HG03159 (cell line): ENCODE measurements around the gene LLGL1.

Source experiments
- ATAC-seq: cut with Tn5 transposase; IDR thresholded peaks from one replicate; pipeline ENCODE4 v1.9.1; 2021; ENCODE audit warnings: mild to moderate bottlenecking, moderate library complexity; ENCODE audit not compliant: unreplicated experiment

Gene LLGL1

DNA sequence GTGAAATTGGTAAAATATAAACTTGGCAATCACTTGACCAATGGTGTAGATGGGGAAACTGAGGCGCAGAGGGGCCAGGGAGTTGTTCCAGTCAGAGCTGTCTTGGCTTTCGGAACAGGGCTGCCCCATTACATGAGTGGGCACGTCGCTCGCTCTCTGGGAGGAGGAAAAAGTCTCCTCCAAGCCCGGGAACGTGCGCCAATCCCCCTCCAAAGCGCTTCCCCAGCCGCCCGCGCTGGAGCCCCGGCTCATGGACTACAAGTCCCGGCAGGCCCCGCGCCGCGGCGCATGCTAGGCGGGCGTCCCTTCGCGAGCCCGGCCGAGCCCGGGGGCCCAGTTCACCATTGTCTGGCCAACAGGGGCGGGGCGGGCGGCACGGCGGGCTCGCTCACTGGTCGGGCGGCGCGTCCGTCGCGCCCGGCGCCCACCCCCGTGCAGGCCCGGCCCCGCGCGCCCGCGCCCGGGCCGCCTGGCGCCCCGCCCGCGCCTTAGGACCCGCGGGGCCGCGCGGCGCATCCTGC lies at the start of gene LLGL1:
LLGL1 (plus strand) TSS at position 515 of the 521 bp plus-strand sequence. CDS start 48 bp downstream, outside the sequence.
- peak; percentile 84 for ATAC-seq

DNA sequence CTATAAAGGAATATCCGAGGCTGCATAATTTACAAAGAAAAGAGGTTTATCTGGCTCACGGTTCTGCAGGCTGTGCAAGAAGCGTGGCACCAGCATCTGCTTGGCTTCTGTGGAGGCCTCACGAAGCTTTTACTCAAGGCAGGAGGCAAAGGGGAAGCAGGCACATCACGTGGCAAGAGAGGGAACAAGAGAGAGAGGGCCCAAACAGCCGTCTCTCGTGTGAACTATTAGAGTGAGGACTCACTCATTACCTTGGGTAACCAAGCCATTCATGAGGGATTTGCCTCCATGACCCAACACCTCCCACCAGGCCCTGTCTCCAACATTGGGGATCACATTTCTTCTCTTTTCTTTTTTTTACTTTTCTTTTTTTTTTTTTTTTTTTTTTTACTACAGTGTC lies 49.3 kb upstream of the LLGL1 start:
- ATAC-seq, result no peak

DNA sequence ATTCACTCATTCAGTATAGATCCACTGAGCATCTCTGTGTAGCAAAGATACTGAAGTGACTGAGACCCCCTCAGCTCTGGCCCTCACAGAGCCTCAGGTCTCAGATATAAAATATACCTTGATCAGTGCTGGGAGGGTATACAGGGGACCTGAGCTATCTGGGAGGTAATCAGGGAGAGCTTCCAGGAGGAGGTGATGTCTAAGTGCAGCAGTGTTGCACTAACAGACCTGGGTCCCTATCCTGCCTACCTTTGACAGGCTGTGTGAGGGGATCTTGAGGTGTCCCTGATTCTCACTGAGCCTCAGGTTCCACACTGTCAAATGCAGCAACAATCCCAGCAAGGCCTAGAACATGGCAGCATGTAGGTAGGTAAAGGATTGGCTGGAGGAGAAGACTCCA lies 48.3 kb upstream of the LLGL1 start:
- ATAC-seq, result no peak

DNA sequence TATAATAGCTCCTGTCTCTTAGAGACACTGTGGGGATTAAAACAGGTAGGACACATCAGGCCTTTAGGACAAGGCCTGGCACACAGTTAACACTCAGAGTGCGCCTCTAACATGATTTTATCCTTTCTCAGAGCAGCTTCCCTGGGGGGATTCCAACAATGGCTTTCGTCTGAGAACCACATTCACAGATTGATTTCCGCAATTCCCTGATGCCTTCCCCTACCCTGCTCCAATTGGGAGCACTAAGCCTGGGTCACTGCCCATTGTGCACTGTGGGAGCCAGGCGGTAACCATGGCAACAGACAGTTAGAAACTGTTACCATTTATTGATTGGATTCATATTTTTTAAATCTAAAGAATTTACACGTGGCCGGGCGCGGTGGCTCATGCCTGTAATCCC lies 47.7 kb upstream of the LLGL1 start:
- no peak for ATAC-seq

DNA sequence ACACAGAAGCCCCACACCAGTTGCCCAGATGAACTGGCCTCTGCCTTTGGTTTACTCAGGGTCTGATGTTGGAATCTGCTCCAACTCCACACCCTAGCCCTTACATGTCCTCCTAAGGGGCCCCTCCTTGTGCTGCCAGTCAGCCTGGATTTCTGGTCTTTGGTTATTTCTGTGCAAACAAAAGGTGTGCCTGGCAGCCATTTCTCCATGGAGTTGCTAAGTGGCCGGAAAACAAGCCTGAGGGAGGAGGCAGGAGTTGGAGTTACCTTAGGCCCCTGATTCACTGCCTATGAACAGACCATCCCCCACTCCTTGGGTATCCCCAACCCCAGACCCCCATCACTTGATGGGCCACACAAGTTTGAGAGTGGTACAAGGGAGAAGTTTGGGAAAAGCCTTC lies 46.2 kb upstream of the LLGL1 start:
- no peak for ATAC-seq

DNA sequence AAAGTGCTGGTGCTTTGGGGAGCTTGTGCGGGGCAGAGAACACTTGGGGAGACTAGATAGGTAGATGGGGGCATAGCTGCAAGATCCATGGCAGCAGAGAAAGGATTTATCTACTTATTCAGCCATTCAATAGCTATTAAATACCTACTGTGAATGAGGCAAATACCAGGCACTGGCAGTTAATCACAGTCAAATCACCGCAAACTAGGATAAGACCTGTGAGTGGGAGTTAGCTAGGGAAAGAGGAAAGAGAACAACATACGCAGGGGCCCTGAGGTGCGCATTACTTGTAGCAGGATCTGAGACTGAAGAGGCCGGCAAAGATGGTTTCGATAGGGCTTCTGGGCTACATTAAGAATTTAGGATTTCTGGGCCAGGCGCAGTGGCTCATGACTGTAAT lies 45.6 kb upstream of the LLGL1 start:
- ATAC-seq, result no peak

DNA sequence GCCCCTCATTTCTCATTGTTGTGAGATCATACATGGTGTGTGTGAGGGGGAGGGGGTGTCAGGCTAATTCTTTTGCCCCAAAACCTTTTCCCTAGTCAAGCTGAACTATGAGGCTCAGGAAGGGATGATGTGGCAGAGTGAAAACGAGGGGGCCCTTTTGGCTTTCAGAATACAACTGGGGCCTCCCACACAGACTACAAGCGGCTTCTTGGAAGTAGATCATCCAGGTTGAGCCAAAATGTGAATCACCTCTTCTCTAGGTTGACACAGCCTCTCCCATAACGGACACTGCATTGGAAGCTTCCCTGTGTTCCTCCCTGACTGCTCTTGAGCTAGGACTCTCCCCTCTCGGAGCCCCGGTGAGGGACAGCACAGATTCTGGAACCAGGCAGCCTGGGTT lies 44.1 kb upstream of the LLGL1 start:
- no peak for ATAC-seq

DNA sequence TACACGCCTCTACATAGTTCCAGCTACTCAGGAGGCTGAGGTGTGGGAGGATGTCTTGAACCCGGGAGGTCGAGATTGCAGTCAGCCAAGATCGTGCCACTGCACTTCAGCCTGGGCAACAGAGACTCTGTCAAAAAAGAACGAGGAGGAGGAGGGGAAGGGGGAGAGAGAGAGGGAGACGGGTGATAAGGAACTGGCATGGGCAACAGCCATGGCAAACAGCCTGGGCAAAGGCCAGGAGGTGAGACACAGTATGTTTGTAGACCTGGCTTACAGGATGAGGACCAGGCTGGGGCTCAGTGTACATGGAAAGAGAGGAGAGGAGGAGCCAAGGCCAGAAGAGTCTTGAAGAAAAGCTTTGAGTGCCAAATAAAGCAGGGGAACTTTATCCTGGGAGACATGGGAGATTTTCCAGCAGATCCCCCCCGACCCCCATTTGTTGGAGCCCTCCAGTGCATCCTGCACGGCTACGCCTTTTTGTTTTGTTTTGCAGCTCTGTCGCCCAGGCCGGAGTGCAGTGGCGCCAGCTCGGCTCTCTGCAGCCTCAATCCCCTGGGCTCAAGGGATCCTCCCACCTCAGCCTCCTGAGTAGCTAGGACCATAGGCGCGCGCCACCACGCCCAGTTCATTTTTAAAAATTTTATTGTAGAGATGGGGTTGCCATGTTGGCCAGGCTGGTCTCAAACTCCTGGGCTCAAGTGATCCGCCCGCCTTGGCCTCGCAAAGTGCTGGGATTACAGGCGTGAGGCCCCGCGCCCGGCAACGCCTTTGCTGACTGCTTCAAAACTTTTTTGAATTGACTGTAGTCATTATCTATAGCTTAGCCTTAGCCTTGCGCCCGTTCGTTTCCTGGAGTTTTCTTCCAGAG lies 43.1 kb upstream of the LLGL1 start:
- no peak for ATAC-seq

DNA sequence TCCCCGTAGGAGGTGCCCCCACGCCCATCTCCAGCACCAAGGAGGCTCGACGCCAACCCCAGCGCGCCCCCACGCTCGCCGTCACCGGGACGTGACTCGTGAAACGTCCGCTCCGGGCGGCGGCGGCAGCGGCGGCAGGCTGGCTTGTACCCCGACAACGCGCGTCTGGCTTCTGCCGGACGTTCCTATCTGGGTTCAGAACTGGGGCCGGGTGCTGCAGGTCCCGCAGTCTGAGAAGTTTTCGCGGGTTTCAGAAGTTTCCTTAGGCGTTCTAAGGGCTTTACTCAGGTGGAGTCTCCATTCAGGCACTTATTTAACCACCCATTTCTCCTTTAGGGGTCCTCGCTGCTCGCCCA lies 42.5 kb upstream of the LLGL1 start:
- ATAC-seq, result peak; percentile 27

DNA sequence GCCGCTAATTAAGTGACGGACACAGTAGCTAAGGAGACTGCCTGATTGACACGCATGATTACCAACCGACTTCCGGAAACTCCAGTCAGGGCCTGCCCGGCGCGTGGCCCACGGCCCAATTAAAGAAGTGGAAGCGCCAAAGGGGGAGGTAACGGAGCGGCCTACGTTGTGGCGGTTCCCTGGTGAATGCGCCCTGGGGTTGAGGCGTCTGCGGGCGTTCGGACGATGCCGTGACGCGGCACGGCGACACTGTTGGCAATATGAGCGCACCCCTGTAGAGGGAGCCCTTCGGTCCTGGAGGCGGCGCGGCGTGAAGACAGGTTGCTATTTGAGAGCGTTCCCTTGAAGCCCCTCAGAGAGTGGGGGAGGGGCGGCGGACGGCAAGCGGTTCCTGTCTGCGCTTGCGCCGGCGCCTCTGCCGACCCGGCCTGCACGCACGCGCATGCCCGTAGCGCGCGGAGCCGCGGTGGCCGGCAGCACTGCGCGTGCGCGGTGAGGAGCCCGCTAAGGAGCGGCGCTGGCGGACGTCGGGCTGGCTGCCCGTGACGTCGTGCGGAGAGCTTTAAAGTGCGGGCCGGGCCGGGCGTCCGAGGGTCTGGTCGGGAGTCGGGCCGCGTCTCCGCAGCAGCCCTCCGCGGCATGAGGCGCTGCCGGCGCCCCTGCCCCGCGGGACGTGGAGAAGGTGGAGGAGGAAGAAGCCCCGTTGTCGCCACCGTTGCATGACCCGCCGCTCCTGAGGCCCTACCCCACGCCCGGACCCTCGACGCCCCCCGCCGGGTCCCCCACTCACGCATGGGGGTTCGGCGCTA lies 41.9 kb upstream of the LLGL1 start, which contains the start of gene ALKBH5:
ALKBH5 (plus strand) TSS at position 495 of the 809 bp plus-strand sequence. CDS start 416 bp downstream, outside the sequence.
- peak; percentile 84 for ATAC-seq

DNA sequence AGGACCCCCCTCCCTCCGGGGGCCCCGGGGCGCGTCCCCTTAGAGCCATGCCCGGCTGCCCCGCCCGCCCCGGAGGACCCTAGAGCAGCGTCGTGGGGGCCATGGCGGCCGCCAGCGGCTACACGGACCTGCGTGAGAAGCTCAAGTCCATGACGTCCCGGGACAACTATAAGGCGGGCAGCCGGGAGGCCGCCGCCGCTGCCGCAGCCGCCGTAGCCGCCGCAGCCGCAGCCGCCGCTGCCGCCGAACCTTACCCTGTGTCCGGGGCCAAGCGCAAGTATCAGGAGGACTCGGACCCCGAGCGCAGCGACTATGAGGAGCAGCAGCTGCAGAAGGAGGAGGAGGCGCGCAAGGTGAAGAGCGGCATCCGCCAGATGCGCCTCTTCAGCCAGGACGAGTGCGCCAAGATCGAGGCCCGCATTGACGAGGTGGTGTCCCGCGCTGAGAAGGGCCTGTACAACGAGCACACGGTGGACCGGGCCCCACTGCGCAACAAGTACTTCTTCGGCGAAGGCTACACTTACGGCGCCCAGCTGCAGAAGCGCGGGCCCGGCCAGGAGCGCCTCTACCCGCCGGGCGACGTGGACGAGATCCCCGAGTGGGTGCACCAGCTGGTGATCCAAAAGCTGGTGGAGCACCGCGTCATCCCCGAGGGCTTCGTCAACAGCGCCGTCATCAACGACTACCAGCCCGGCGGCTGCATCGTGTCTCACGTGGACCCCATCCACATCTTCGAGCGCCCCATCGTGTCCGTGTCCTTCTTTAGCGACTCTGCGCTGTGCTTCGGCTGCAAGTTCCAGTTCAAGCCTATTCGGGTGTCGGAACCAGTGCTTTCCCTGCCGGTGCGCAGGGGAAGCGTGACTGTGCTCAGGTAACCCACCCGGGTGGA lies 41.0 kb upstream of the LLGL1 start:
- ATAC-seq, result peak; percentile 3

DNA sequence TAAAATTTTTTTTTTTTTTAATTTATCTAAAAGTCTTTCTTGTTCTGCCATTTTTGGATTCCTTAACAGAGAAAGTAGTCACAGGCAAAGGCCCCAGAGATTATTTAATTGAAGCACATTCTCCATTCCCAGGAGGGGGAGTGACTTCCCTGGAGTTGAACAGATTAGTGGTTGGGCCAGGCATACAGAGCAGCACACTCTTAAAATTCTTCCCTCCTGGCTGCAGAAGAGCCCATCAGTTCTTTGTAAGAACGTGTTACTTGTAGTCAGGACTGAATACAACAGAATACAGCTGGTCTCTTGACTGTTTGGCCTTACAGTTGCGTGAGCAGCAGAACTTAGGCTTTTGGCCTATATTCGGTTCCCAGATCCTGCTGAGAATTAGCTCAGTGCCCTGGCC lies 40.0 kb upstream of the LLGL1 start:
- ATAC-seq, result no peak

DNA sequence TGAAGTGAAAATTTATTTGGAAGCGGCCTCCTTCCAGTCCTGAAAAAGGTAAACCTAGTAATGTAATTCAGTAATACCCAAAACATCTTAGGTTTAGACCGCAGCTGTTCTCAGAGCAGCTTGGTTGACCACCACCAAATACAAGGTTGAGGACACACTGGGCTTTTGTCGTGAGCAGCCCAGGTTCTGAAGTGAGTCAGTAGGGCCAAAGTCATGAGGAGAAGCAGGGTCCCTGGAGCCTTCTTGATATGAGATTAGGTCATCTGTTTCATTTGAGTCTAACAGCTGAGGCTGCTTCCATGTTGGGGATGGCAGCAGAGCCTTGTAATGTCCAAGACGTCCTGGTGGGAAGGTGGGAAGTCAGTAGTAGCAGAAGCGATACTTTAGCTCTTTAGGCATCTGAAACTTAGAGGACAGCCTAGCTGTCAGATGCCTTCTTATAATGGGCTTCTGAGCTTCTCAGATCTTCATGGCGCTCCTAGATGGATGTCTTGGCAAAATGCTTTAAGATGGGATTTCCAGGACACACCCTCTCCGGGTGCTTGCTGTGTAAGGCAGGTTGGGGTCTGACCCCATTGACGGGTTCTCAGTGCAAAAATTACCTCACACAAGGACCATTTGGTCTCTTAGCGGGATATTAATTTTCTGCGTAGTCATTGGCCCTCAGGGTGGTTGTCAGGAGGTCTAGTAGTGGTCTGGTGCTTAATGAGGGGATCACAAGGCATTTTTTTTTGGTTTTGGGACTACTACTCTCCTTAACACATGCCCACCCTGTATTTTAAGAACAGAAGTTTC lies 39.4 kb upstream of the LLGL1 start:
- ATAC-seq, result no peak

DNA sequence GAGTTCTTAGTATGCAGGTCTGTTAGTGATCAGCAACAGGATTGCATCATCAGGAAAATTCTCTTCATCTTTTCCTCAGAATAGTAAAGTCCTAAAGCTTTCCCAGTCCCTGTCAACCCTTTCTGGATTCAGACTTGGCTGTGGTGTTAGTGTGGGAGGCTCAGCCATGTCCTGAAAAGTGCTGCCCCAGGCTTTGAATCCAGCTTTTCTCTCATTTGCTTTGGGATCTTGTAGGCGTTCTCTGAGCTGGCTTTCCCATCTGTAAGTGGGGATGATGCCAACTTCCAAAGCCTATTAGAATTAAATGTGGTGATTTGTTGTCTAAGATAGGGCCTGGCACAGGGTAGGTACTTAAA lies 38.8 kb upstream of the LLGL1 start:
- ATAC-seq, result no peak

DNA sequence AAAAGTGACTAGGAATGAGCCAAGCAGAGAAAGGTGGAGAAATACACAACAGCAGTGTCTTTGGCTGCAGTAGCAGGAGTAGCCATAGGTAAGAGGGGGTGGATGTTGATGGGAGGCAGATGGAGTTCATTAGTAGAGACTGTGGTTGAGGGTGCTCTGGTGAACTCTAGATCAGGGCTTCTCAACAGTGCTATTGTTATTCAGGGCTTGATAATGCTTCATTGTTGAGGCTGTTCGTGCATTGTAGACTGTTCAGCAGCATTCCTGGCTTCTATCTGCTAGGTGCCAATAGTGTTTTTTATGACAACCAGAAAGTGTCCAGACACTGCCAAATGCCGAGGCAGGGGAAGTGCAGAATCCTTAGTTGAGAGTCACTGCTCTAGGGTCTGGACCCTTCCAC lies 38.2 kb upstream of the LLGL1 start:
- ATAC-seq, result no peak

DNA sequence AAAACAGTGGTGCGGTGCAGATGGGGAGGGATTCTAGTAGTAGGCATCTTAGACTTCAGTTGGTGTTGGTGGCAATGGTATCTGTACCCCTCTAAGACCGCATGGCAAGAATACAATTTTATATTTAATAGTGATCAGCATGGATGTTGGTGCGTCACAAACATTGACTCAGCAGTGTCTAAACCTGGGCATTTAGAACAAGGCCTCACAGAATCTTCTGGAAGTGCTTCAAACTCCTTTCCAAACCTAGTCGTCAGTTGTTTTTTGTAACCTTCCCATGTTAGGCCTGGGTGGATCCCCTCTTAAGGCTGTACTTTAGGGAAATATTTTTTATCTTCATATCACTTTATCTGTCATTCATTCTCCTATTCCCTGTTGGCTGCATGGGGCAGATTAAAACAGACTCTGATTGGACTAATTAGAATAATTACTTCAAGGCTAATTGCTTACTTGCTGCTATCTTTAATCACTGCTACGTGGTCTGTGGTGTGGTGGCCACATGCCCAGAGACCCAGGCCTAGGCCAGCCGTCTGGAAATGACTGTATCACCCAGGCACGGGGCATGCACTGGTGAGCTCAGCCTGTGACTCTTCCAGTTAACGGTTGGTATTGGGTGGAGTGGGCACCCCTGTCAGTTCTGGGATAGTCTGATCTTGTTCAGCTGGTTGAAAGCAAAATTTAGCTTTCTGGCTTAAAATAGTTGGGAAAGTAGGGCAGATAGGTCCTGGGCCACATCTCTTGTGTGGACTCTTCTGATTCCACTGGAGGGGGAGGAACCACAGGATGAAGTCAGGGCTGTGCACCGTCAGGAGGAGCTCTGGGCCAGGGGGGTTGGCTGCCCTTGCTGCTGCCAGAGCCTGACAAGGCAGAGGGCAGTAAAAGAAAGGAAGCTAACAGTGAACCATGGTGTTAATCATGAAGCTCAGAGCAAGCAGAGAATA lies 37.3 kb upstream of the LLGL1 start:
- no peak for ATAC-seq

DNA sequence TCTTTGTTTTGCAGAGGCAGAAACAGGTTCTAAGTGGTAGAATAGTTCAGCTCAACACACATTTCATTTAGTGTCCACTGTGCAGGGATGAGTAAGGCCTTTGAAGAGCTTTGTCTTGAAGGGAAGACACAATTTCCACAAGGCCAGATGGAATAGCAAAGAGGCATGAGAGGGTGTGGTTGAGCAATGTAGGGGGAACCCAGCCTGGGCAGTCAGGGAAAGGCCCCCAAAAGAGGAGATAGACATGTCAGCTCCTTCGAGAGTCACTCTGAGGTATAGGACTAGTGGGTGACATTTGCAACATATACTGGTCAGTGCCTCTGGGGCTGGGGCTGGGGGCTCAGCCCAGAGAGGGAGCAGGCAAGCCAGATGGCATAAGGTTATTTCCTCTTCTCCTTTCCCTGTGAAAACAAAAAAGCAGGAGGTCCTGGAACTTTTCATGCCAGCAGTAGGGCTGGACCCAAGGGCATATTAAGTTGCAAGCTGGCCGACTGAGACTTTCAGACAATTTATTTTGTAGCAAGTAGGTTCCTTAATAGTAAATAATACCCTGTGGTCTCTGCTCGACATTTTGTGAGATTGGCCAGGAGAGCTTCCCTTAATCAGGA lies 34.7 kb upstream of the LLGL1 start:
- ATAC-seq, result no peak

DNA sequence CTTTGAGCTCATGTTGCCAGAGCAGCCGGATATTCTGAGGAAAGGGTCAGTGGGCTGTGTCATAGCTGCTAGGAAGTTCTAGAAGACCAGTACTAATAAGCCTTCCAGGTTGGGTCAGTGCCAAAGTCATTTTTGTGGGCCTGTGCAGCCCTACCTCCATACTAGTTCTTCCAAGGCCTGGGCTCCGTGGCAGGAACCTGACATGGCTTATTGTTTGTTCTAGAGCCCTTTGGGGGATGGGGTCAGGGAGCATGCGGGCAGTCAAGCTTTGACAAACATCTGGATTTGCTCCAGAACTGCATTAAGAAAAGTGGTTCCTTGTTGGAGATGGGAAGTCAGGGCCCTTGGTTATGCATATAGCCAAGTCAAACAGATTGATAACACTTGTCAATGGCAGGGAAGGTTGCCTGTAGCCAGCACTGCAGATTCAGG lies 34.2 kb upstream of the LLGL1 start:
- ATAC-seq, result no peak

DNA sequence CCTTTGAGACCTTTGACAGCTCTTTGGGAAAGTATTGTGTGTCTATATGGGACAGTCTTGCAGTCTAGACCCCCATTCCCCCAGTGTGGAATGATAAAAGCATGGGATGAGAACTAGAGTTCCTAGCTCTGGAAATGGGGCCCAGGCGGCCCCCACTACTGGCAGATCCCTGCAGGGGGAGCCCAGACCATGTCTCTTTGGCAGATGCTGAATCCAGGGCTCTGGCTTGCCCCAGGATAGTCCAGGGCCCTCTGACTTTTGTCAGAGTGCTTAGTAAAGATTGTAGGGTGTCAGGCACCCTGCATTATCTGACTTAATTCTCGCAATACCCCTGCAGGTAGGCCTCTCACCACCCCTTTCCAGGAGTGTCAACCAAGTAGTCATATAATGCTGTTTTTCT lies 33.5 kb upstream of the LLGL1 start:
- ATAC-seq, result no peak
